HG02981 (cell line): ENCODE measurements around the gene MED29.
"Not testable (repeated sequence)": the region's sequence is repeated elsewhere in the genome, so short reads cannot be mapped to it uniquely, and the experiment has no call there.

Experiments used
- ATAC-seq: cut with Tn5 transposase; IDR thresholded peaks from one replicate; pipeline ENCODE4 v1.9.1; 2021; ENCODE audit warnings: mild to moderate bottlenecking, moderate library complexity; ENCODE audit not compliant: unreplicated experiment

MED29 gene

GRCh38 chr19:39370735-39371134 lies 20.4 kb upstream of the MED29 start:
- ATAC-seq, result no peak

GRCh38 chr19:39372047-39372802 lies 19.0 kb upstream of the MED29 start:
- ATAC-seq, result no peak

- no peak for ATAC-seq
Measured at GRCh38 chr19:39372941-39373340, 18.2 kb upstream of the MED29 start.

GRCh38 chr19:39375929-39376328 lies 15.2 kb upstream of the MED29 start:
- no peak for ATAC-seq

GRCh38 chr19:39377373-39378362 lies 13.5 kb upstream of the MED29 start:
- no peak for ATAC-seq

GRCh38 chr19:39379366-39379765 lies 11.8 kb upstream of the MED29 start:
- not testable (repeated sequence) for ATAC-seq

GRCh38 chr19:39379865-39380396 lies 11.2 kb upstream of the MED29 start:
- ATAC-seq, result no peak

GRCh38 chr19:39380521-39381502 lies 10.4 kb upstream of the MED29 start:
- ATAC-seq, result no peak

- no peak for ATAC-seq
Measured at GRCh38 chr19:39381910-39382611, 9.1 kb upstream of the MED29 start.

GRCh38 chr19:39382991-39383828 lies 8.0 kb upstream of the MED29 start:
- no peak for ATAC-seq

- no peak for ATAC-seq
Measured at GRCh38 chr19:39384839-39385568, 6.2 kb upstream of the MED29 start.

- ATAC-seq, result no peak
Measured at GRCh38 chr19:39385629-39386411, 5.4 kb upstream of the MED29 start.

GRCh38 chr19:39386557-39386956 lies 4.6 kb upstream of the MED29 start:
- ATAC-seq, result no peak

GRCh38 chr19:39388657-39389056 lies 2.5 kb upstream of the MED29 start:
- no peak for ATAC-seq

- no peak for ATAC-seq
Measured at GRCh38 chr19:39389631-39390414, 1.4 kb upstream of the MED29 start.

- ATAC-seq, result no peak
Measured at GRCh38 chr19:39390451-39390750, 777 bp upstream of the MED29 start.
